SU-DHL-6 (cell line): Measurements from ENCODE around the gene CDKAL1.
"Not testable (repeated sequence)": the region's sequence is repeated elsewhere in the genome, so short reads cannot be mapped to it uniquely, and the experiment has no call there.

Experiments
- H2AFZ ChIP-seq: fragments of 200-600 bp; sonication (generic); 2 replicates; pipeline ENCODE4 v1.6.1; 2014; ENCODE audit warnings: low read depth, mild to moderate bottlenecking, moderate library complexity, mixed read lengths, antibody characterized with exemption, low read length; ENCODE audit not compliant: severe bottlenecking
- H3F3A ChIP-seq: fragments of 200-600 bp; shearing (Covaris generic); 2 replicates; pipeline ENCODE4 v1.6.0; 2016; ENCODE audit warnings: antibody characterized with exemption, mild to moderate bottlenecking; ENCODE audit not compliant: insufficient read depth
- H3K27ac ChIP-seq: fragments of 200-600 bp; sonication (generic); 2 replicates; pipeline ENCODE4 v1.5.1; 2016; ENCODE audit warnings: low read depth, mild to moderate bottlenecking, low read length, moderate library complexity, mixed read lengths
- H3K27me3 ChIP-seq: fragments of 200-600 bp; sonication (generic), shearing (Covaris generic); 2 replicates; pipeline ENCODE4 v1.6.0; 2014; ENCODE audit warnings: mild to moderate bottlenecking, low read length
- H3K36me3 ChIP-seq: fragments of 200-600 bp; sonication (generic); 2 replicates; pipeline ENCODE4 v1.6.1; 2014; ENCODE audit warnings: mild to moderate bottlenecking, low read length, mixed read lengths
- H3K4me2 ChIP-seq: fragments of 300-600, 200-600 bp; shearing (Covaris generic), sonication (generic); 2 replicates; pipeline ENCODE4 v1.6.0; 2014; ENCODE audit warnings: low read length, low read depth, mild to moderate bottlenecking; ENCODE audit not compliant: poor library complexity, severe bottlenecking
- H3K4me3 ChIP-seq: fragments of 200-600 bp; sonication (generic); 2 replicates; pipeline ENCODE4 v1.5.1; 2014; ENCODE audit warnings: antibody characterized with exemption, low read length, mild to moderate bottlenecking, mixed read lengths; ENCODE audit not compliant: insufficient read depth, poor library complexity, severe bottlenecking
- H3K79me2 ChIP-seq: fragments of 200-600 bp; sonication (generic); 2 replicates; pipeline ENCODE4 v1.6.1; 2014; ENCODE audit warnings: mild to moderate bottlenecking, low read length, moderate library complexity; ENCODE audit not compliant: insufficient read depth
- H3K9ac ChIP-seq: fragments of 200-600 bp; sonication (generic); 2 replicates; pipeline ENCODE4 v1.7.0; 2014; ENCODE audit warnings: mild to moderate bottlenecking, low read length
- H3K9me2 ChIP-seq: fragments of 200-600 bp; sonication (generic); replicated peaks from 2 replicates; pipeline ENCODE4 v1.6.1; 2014; ENCODE audit warnings: low read length; ENCODE audit not compliant: insufficient read depth
- H3K9me3 ChIP-seq: fragments of 200-600 bp; sonication (generic); 2 replicates; pipeline ENCODE4 v1.6.1; 2014; ENCODE audit warnings: low read length, mixed read lengths; ENCODE audit not compliant: insufficient read depth
- H4K20me1 ChIP-seq: fragments of 200-600 bp; sonication (generic); 2 replicates; pipeline ENCODE4 v1.6.1; 2014; ENCODE audit warnings: low read depth, mild to moderate bottlenecking, antibody characterized with exemption, low read length, moderate library complexity, mixed read lengths
- EZH2phosphoT487 ChIP-seq: fragments of 200-600 bp; sonication (generic), shearing (Covaris generic); conservative IDR thresholded peaks from 2 replicates; pipeline ENCODE4 v1.6.1; 2018; ENCODE audit warnings: mild to moderate bottlenecking, antibody characterized with exemption, low read length, moderate library complexity, mixed read lengths
- TF ChIP-seq, protein P1 (sequence below): fragments of 200-600 bp; sonication (generic); IDR thresholded peaks from one replicate; pipeline ENCODE4 v1.5.1; 2017; ENCODE audit warnings: antibody characterized with exemption, mild to moderate bottlenecking, low read length, moderate library complexity; ENCODE audit not compliant: insufficient read depth, poor library complexity, severe bottlenecking

CDKAL1 gene

DNA sequence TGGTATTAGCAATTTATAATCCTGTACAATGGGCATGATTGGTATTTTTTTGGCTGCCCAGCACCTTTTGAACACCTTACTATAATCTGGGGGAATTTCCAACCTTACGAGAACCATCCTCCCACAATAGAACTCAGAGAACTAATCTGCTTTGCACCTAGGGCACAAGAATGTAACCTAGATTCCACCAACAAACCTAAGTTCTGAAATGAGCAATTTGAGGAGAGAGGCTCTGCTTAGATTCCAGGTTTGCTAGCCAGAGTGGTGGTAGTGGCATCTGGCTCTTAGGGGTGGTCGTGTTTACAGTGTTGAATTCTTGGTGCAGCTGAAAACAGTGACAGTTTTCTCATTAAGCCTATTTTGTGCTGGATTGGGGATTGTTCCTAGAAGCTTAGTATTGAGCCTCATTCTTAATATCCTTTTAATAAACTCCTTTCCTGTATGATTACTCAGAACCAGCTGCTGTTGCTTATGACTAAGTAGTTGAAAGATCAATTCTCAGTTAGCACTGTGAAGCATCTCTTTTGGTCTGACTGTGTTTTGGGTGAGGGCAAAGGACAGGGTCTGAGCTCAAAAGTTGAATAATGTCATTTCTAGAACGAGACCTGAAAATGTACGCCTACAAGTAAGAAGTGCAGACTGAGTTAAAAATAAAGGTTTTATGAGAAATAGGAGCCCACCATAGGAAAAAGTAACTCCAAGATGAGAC is 385.6 kb downstream of the CDKAL1 start:
- H4K20me1 ChIP-seq, result no peaks in the 10 kb centered on the region
- no peak overlapping the region for H3K9ac ChIP-seq
- no peaks in the 10 kb centered on the region for H3K27me3 ChIP-seq
- H3K36me3 ChIP-seq, result no peaks in the 10 kb centered on the region
- H3K4me2 ChIP-seq, result no peak overlapping the region
- H3K27ac ChIP-seq, result no peak overlapping the region
- TF ChIP-seq EZH2phosphoT487, result no peak
- TF ChIP-seq, protein P1, sequence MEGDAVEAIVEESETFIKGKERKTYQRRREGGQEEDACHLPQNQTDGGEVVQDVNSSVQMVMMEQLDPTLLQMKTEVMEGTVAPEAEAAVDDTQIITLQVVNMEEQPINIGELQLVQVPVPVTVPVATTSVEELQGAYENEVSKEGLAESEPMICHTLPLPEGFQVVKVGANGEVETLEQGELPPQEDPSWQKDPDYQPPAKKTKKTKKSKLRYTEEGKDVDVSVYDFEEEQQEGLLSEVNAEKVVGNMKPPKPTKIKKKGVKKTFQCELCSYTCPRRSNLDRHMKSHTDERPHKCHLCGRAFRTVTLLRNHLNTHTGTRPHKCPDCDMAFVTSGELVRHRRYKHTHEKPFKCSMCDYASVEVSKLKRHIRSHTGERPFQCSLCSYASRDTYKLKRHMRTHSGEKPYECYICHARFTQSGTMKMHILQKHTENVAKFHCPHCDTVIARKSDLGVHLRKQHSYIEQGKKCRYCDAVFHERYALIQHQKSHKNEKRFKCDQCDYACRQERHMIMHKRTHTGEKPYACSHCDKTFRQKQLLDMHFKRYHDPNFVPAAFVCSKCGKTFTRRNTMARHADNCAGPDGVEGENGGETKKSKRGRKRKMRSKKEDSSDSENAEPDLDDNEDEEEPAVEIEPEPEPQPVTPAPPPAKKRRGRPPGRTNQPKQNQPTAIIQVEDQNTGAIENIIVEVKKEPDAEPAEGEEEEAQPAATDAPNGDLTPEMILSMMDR, result no peak
- H2AFZ ChIP-seq, result no peak overlapping the region
- no peak overlapping the region for H3K4me3 ChIP-seq
- no peaks in the 10 kb centered on the region for H3K9me2 ChIP-seq
- no peaks in the 10 kb centered on the region for H3F3A ChIP-seq
- peaks cover 7% of the 10 kb centered on the region; the same call in 1 of the 2 replicates for H3K9me3 ChIP-seq
- no peaks in the 10 kb centered on the region for H3K79me2 ChIP-seq

DNA sequence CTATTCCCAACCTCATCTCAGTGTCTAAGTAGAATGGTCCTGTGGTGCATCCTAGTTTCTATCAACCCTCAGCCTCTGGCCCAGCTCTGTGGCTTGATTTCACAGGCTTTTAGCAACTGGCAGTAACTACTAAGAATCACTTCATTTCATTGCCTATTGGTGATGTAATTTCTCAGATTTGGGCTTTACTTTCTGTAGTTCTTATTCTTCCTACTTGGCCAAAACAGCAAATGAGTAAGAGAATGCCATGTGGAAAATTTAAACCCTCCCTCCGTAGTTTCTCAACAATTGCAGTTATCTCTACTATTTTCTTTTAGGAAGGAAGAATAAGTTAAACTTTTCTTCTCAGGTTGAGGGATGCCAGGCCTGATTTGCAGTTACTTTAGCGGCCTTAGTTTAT is 387.3 kb downstream of the CDKAL1 start:
- H3K9me2 ChIP-seq, result no peaks in the 10 kb centered on the region
- no peaks in the 10 kb centered on the region for H3K36me3 ChIP-seq
- no peaks in the 10 kb centered on the region for H3K9me3 ChIP-seq
- H3K4me2 ChIP-seq, result no peak overlapping the region
- no peaks in the 10 kb centered on the region for H3K79me2 ChIP-seq
- H4K20me1 ChIP-seq, result no peaks in the 10 kb centered on the region
- H3K9ac ChIP-seq, result no peak overlapping the region
- H3F3A ChIP-seq, result no peaks in the 10 kb centered on the region
- no peaks in the 10 kb centered on the region for H3K27me3 ChIP-seq
- no peak overlapping the region for H2AFZ ChIP-seq
- no peak for TF ChIP-seq EZH2phosphoT487
- TF ChIP-seq, protein P1, result no peak
- H3K27ac ChIP-seq, result no peak overlapping the region
- H3K4me3 ChIP-seq, result no peak overlapping the region

DNA sequence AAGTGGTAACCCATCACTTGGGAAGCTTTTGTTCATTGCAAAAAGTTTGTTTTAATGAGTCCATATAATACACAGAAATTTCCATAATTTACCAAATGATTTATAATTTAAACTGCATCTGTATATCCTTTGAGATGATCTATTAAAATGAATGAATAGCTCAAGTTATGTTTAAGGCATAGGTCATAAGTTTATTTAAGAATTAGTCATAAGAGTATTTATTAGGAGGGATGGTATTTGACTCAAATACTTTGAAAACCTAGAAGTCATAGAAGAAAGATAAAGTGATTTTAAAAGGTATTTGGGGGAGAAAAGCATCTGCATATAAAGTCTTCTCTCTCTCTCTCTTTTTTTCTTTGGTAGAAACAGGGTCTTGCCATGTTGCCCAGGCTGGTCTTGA is 388.5 kb downstream of the CDKAL1 start:
- H3K9me3 ChIP-seq, result no peaks in the 10 kb centered on the region
- TF ChIP-seq, protein P1, result no peak
- no peak for TF ChIP-seq EZH2phosphoT487
- H3F3A ChIP-seq, result no peaks in the 10 kb centered on the region
- no peaks in the 10 kb centered on the region for H3K9me2 ChIP-seq
- H3K79me2 ChIP-seq, result no peaks in the 10 kb centered on the region
- H3K36me3 ChIP-seq, result no peaks in the 10 kb centered on the region
- H3K9ac ChIP-seq, result no peak overlapping the region
- H3K27me3 ChIP-seq, result no peaks in the 10 kb centered on the region
- H2AFZ ChIP-seq, result no peak overlapping the region
- H3K4me2 ChIP-seq, result no peak overlapping the region
- no peak overlapping the region for H3K4me3 ChIP-seq
- no peaks in the 10 kb centered on the region for H4K20me1 ChIP-seq
- no peak overlapping the region for H3K27ac ChIP-seq

DNA sequence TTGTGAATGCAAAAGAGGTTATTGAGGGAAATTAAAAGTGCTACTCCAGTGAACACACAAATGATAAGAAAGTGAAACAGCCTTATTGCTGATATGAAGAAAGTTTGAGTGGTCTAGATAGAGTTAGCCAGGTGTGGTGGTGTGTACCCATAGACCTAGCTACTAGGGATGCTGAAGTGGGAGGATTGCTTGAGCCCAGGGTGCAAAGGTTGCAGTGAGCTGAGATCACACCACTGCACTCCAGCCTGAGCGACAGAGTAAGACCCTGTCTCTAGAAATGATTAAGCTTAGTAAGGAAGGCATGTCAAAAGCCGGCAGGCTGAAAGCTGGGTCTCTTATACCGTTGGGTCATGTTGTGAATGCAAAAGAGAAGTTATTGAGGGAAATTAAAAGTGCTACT is 389.8 kb downstream of the CDKAL1 start:
- H3F3A ChIP-seq, H2AFZ ChIP-seq, H3K9ac ChIP-seq, H3K79me2 ChIP-seq, H3K9me2 ChIP-seq, H3K27ac ChIP-seq, H3K4me2 ChIP-seq, H3K27me3 ChIP-seq, H3K36me3 ChIP-seq, H3K4me3 ChIP-seq, H3K9me3 ChIP-seq, H4K20me1 ChIP-seq: not testable (repeated sequence)
